ENCODE data around the gene CCIN. TPM values are rescaled to one million over a fixed set of nuclear protein-coding genes. Genes with fewer than 3 reads are reported as not detected.

CCIN gene
- total RNA-seq, 1 donor from 2014 or later, result not detected

DNA sequence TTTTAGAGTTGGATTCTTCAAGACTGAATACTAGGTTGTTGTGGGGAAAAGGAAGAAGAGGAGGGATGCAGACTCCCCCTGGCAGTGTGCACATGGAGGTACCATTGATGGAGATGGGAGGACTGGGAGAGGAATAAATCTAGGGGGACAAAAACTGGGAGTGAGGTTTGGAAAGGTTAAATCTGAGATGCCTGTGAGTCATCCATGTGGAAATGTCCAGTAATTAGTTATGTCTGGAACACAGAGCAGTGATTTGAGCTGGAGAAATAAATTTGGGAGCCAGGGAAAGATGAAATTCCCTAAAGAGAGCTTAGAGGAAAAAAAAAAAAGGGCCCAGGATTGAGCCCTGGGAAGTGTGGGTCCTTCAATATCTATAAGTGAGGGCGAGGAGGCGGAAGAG, 8.0 kb upstream of the CCIN start:
- TF ChIP-seq, protein P1, sequence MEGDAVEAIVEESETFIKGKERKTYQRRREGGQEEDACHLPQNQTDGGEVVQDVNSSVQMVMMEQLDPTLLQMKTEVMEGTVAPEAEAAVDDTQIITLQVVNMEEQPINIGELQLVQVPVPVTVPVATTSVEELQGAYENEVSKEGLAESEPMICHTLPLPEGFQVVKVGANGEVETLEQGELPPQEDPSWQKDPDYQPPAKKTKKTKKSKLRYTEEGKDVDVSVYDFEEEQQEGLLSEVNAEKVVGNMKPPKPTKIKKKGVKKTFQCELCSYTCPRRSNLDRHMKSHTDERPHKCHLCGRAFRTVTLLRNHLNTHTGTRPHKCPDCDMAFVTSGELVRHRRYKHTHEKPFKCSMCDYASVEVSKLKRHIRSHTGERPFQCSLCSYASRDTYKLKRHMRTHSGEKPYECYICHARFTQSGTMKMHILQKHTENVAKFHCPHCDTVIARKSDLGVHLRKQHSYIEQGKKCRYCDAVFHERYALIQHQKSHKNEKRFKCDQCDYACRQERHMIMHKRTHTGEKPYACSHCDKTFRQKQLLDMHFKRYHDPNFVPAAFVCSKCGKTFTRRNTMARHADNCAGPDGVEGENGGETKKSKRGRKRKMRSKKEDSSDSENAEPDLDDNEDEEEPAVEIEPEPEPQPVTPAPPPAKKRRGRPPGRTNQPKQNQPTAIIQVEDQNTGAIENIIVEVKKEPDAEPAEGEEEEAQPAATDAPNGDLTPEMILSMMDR (IDR thresholded peaks at IDR 0.05), result no peak
- H3K27ac Mint-ChIP-seq (ENCODE audit: unreplicated experiment), result peak overlapping the region; percentile 93
- H3K36me3 Mint-ChIP-seq (ENCODE audit: unreplicated experiment), result peaks cover 4% of the 10 kb centered on the region
- H3K4me3 Mint-ChIP-seq (ENCODE audit: unreplicated experiment), result no peak overlapping the region
- no peaks in the 10 kb centered on the region for H3K27me3 Mint-ChIP-seq (ENCODE audit: unreplicated experiment)
- no peaks in the 10 kb centered on the region for H3K9me3 Mint-ChIP-seq (ENCODE audit: unreplicated experiment)
- peaks cover 50% of the 10 kb centered on the region for H3K4me1 Mint-ChIP-seq (ENCODE audit: unreplicated experiment)
- DNase-seq (ENCODE audit: extremely low spot score, unreplicated experiment), result no peak

DNA sequence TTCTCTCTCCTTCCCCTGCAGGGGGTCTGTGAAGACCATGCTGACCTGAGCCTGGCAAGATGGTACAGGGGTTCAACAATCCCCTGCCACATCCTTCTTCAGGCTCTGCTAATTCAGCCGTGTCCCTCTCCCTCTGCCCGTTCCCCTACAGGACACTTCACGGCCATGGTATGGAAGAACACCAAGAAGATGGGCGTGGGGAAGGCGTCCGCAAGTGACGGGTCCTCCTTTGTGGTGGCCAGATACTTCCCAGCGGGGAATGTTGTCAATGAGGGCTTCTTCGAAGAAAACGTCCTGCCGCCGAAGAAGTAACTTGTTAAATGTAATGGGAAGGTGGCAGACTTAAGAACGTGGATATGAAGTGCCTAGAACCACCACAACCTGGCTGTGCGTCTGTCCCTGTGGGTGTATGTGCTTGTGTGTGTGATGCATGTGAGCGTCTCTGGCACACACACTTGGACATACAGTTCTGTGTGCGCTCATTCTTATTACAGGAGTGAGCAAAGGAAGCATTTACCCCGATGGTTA, 6.9 kb upstream of the CCIN start:
- peaks cover 57% of the 10 kb centered on the region for H3K4me1 Mint-ChIP-seq (ENCODE audit: unreplicated experiment)
- H3K9me3 Mint-ChIP-seq (ENCODE audit: unreplicated experiment), result no peaks in the 10 kb centered on the region
- H3K27me3 Mint-ChIP-seq (ENCODE audit: unreplicated experiment), result no peaks in the 10 kb centered on the region
- H3K27ac Mint-ChIP-seq (ENCODE audit: unreplicated experiment), result peak overlapping the region; percentile 93
- no peak for DNase-seq (ENCODE audit: extremely low spot score, unreplicated experiment)
- no peak overlapping the region for H3K4me3 Mint-ChIP-seq (ENCODE audit: unreplicated experiment)
- no peaks in the 10 kb centered on the region for H3K36me3 Mint-ChIP-seq (ENCODE audit: unreplicated experiment)
- TF ChIP-seq, protein P1 (IDR thresholded peaks at IDR 0.05), result no peak

- Mint-ChIP-seq H3K9me3 (ENCODE audit: unreplicated experiment) (no peaks in the 10 kb centered on the region), H3K27me3 (ENCODE audit: unreplicated experiment) (no peaks in the 10 kb centered on the region), H3K4me1 (ENCODE audit: unreplicated experiment) (peaks cover 55% of the 10 kb centered on the region), H3K4me3 (ENCODE audit: unreplicated experiment) (no peak overlapping the region), H3K36me3 (ENCODE audit: unreplicated experiment) (no peaks in the 10 kb centered on the region), H3K27ac (ENCODE audit: unreplicated experiment) (peak overlapping the region; percentile 93)
- peak; percentile 88 for DNase-seq (ENCODE audit: extremely low spot score, unreplicated experiment)
- TF ChIP-seq, protein P1 (IDR thresholded peaks at IDR 0.05), result no peak
Observed at GRCh38 chr9:36163049-36163785, 6.0 kb upstream of the CCIN start.

DNA sequence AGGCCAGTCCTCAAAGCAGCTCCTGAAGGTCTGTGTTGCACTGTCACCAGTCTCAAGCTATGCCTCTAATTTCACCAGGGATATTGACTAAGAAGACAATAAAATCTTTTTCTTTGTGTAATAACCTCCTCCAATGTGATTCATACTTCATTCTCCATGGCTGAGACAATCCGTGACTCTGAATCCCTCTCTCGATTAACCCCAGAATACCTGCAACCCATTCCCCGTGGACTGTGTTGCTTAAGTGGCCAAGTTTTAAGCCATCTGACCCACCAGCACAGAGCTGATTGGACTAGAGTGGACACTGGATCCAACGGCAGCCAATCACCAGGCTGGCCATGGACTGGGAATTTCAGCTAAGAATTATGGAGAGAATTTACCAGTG, 5.4 kb upstream of the CCIN start:
- Mint-ChIP-seq H3K27ac (ENCODE audit: unreplicated experiment) (peak overlapping the region; percentile 93), H3K36me3 (ENCODE audit: unreplicated experiment) (no peaks in the 10 kb centered on the region), H3K9me3 (ENCODE audit: unreplicated experiment) (no peaks in the 10 kb centered on the region), H3K27me3 (ENCODE audit: unreplicated experiment) (no peaks in the 10 kb centered on the region), H3K4me3 (ENCODE audit: unreplicated experiment) (no peak overlapping the region), H3K4me1 (ENCODE audit: unreplicated experiment) (peaks cover 55% of the 10 kb centered on the region)
- TF ChIP-seq, protein P1 (IDR thresholded peaks at IDR 0.05), result no peak
- DNase-seq (ENCODE audit: extremely low spot score, unreplicated experiment), result no peak

DNA sequence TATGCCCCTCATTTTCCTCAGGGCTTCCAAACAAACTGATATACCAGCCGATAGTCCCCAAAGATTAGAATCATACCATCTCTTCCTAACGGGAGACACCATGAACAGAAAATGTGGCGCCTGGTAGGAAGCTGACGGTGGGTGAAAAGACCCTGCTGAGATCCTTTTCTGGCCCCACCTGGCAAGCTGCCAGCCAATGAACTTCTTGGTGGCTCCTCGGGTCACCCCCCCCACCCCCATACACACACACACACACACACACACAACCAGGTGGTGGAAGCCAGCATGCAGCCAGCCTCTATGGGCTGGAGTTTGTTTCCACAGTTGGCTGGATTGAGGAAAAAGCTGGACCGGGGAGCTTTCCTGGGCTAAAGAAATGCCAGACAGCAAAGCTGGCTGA, 4.8 kb upstream of the CCIN start:
- TF ChIP-seq, protein P1 (IDR thresholded peaks at IDR 0.05), result no peak
- Mint-ChIP-seq H3K36me3 (ENCODE audit: unreplicated experiment) (no peaks in the 10 kb centered on the region), H3K4me3 (ENCODE audit: unreplicated experiment) (no peak overlapping the region), H3K27me3 (ENCODE audit: unreplicated experiment) (no peaks in the 10 kb centered on the region), H3K4me1 (ENCODE audit: unreplicated experiment) (peaks cover 55% of the 10 kb centered on the region), H3K27ac (ENCODE audit: unreplicated experiment) (no peak overlapping the region), H3K9me3 (ENCODE audit: unreplicated experiment) (no peaks in the 10 kb centered on the region)
- DNase-seq (ENCODE audit: extremely low spot score, unreplicated experiment), result no peak
